ENCODE data around the gene CLPX.
"Not testable (repeated sequence)": the region's sequence is repeated elsewhere in the genome, so short reads cannot be mapped to it uniquely, and the experiment has no call there.

Gene CLPX

DNA sequence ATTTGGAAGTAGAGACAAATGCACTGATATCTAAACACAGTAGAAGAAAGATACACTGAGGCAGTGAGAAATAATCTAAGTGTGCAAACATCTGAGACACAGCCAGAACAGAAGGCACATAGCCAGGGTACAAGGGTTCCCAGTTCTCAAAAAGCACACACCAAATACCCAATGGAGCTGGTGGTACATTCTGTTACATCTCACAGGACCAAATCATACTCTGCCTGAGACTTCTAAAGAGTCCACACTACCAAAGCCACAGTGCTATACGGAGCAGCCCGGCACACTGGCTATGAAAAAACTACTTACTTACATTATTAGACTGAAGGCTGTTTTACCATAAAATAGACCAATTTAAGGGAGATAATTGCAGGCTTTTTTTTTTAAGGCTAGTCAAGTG, 19.3 kb downstream of the CLPX start:
- no peak for DNase-seq

DNA sequence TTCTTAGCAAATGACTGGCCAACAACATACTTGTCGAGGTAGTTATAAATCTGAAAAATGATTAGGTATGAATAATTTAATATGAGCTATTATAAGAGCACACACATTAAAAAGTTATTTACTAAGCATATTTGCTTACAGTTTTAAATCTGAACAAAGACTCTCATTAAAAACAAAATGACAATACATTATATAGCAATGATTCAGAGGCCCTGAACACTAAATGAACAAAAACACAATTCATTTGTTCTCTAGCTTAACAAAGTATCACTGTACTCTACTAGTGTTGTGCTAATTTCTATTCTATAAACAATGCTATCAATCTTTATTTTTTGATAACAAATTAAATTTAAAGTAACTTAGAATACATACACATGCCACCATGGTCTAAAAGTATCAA, 21.0 kb downstream of the CLPX start:
- DNase-seq, result no peak

DNA sequence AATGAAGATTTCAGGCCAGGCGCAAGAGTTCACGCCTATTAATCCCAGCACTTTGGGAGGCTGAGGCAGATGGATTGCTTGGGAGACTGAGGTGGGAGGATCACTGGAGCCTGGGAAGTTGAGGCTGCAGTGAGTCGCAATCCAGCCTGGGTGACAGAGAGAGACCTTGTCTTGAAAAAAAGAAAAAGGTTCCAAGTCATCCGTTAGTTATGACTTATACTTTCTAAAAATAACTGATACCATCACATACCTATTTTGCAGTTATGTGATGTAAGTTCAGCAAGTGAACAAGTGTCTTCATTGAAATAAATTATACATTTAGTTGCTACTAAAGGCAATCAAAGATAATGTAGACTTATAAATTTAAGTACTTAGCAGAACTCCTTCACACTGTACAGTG, 22.1 kb downstream of the CLPX start:
- no peak for DNase-seq

DNA sequence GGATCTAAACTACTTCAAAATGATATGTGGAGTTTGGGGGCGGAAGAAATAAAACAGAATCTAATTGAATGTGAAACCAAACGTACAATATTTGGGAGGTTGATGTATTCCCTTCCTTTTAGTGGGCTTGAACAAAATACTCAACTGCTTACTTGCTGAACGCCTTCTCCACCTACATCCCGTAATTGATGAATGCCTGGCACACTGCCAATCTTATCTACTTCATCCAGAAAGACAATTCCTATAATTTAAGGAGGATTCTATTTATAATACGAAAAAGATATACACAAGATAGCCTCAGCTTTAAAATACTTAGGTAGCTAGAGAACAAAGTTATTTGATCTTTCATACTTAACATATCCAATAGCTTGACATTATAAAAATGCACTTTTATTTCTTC, 28.4 kb downstream of the CLPX start:
- DNase-seq, result no peak

DNA sequence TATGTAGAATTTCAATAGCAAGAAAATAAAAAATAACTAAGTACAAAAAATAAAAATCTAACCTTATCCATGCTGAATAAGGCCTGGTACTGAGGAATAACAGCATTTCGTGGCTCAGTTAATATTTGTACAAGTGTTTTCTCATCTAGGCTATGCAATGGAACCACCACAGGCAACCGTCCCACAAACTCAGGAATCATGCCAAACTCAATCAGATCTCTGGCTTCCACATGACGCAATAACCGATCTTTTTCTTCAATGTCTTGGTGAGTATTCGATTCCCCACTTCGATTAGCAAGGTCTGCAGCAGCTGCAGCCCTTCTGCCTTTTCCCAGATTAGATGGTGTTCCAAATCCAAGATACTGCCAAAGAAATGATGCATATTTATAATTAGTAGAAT, 30.4 kb downstream of the CLPX start:
- no peak for DNase-seq

DNA sequence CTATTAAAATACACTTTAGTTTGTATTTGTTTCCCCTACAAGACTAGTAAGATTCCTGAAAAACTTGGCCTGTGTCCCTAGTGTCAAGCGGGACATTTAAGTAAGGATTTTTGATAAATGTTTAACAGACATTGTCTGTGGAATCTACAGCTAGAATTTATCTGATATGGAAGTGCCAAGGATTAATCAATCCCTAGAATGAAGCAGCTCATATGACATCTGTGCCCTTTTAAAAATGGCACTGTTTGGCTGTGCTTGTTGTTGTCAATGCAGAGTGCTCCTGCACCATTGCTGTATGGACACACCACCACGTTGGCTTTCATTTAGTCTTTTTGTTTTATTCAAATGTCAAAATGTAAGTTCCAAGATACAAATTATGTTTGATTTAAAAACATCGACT, 37.2 kb downstream of the CLPX start:
- no peak for DNase-seq

DNA sequence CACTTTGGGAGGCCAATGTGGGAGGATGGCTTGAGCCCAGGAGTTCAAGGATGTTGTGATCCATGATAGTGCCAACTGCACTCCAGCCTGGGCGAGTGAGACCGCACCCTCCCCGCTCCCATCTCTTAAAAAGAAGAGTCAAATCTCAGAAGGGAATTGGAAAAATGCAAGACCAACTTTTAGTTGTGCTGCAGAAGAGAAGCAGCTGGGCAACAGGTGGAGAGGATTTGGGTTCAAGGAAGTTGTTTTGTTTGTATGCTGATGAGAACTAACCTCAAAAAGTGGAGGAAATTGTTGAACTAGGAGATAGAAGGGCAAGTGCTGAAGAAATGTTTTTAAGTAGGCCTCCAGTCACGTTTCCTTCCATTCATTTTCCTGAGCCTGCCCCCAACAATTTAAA, 38.7 kb downstream of the CLPX start:
- no peak for DNase-seq

DNA sequence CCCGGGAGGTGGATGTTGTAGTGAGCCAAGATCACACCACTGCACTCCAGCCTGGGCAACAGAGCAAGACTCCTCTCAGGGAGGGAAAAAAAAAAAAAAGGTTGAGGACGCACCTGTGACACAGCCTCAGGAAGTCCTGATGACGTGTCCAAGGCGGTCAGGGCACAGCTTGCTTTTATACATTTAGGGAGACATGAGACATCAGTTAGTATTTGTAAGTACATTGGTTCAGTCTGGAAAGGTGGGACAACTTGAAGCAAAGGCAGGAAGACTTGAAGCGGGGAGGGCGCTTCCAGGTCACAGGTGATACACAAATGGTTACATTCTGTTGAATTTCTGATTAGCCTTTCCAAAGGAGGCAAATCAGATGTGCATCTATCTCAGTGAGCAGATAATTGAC, 46.5 kb downstream of the CLPX start:
- not testable (repeated sequence) for DNase-seq

DNA sequence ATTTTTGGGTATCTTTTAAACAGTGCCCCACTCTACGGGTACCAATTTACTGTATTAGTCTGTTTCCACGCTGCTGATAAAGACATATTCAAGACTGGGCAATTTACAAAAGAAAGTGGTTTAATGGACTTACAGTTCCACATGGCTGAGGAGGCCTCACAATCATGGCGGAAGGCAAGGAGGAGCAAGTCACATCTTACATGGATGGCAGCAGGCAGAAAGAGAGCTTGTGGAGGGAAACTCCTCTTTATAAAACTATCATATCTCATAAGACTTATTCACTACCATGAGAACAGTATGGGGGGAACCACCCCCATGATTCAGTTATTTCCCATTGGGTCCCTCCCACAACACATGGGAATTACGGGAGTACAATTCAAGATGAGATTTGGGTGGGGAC, 47.2 kb downstream of the CLPX start:
- not testable (repeated sequence) for DNase-seq

DNA sequence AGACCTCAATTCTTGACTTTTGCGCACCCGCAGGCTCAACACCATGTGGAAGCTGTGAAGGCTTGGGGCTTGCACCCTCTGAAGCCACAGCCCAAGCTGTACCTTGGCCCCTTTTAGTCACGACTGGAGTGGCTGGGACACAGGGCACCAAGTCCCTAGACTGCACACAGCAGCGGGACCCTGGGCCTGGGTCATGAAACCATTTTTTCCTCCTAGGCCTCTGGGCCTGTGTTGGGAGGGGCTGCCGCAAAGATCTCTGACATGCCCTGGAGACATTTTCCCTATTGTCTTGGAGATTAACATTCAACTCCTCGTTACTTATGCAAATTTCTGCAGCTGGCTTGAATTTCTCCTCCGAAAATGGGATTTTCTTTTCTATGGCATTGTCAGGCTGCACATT, 48.1 kb downstream of the CLPX start:
- DNase-seq, result not testable (repeated sequence)

DNA sequence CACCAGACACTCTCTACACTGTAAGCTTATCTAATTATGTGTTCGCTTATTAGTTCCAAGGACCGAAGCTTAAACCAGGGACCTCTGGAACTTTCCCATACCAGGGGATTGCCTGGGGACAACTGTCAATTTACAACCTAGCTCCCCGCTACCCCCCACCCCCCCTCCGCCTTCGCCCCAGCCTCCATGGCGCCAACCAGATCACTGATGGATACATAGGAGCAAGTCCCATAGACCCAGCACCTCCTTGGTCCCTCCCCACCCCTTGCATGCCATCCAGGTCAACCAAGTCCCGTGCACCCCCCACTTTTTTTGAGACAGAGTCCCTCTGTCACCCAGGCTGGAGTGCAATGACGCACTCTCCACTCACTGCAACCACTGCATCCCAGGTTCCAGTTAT, 50.6 kb downstream of the CLPX start:
- no peak for DNase-seq

DNA sequence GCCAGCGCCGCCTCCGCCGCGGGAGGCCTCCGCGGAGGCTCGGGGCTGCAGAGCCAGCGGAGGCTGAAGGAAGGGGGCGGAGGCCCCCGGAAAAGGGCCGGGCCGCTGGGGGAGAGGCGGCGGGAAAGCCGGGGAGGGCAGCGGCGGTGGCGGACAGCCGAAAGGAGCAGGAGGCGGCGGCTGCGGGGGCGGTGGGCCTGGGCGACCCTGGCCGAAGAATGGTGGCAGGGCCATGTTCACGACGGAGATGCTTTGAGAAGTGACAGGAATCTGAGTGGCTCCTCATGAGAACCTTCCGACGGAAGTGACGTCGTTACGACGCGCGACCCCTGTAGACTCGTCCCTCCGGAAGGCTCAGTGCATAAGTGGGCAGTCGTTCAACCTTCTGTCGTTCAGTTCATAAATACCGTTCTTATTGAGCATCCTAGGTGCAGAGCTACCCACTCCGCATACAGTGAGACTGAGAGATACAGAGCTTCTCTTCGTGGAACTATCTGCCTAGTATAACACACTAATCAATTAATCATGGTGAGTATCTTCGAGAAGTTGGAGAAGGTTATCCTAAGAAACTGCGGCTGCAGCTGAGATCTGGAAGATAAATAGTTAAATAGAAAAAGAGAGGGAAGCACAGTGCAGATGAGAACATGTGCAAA, 51.5 kb downstream of the CLPX start, which contains the start of gene PDCD7:
TSS of gene PDCD7 (minus strand) at position 261 of the 653 bp plus-strand sequence. CDS start at position 234, 27 bp downstream.
- DNase-seq, result peak; percentile 82 to 88

DNA sequence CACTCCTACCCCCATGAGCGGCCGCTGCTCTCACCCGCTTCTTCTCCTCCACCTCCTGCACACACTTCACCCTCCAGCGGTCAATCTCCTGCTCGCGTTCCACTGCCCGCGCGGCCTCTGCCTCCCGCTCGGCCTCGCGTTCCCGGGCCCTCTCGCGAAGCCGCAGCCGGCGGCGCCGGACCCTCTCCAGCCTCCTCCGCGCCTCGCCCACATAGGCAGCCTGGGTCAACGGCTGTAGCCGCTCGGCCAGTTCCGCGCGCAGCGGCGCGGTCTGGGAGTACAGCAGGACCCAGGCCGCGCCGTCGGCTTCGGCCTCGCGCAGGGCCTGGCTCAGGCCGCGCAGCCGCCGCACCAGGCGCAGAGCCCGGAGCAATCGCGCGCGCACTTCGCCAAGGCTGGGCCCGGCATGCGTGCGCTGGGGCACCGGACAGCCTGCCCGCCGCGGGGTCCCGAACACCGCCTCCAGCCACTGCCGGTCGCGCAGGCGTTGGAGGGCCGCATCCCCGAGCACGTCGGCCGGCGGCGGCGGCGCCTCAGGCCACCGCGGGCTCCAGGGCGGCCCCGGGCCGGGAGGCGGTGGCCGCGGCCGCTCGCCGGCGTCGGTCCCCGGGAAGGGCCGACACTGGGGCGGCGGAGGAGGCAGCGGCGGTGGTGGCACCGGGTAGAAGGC, 52.1 kb downstream of the CLPX start:
- peak; percentile 43 to 56 for DNase-seq

DNA sequence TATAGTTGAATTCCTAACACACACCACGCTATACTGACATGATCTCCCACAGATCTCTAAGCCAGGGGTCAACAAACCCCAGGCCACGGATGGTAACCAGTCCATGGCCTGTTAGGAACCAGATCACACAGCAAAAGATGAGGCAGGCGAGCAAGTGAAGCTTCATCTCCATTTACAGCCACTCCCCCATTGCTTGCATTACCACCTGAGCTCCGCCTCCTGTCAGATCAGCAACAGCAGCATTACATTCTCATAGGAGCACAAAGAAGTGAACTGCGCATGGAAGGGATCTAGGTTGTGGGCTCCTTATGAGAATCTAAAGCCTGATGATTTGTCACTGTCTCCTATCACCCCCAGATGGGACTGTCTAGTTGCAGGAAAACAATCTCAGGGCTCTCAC, 54.2 kb downstream of the CLPX start:
- DNase-seq, result no peak

DNA sequence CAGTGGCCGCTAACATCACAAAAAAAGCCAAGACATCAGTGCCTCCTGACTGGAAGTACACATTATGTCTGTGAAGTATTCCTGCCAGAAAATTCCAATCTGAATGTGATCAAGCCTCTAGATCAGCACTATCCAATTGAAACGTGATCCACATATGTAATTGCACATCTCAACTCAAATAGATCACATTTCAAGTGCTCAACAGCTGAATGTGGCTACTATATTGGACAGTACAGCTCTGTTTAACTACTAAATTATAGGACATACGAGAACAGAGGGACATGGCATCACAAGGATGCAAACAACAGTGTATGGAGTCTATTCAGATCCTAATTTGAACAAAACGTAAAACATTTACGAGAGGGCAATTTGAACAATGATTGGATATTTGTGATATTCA, 69.6 kb downstream of the CLPX start:
- DNase-seq, result no peak

DNA sequence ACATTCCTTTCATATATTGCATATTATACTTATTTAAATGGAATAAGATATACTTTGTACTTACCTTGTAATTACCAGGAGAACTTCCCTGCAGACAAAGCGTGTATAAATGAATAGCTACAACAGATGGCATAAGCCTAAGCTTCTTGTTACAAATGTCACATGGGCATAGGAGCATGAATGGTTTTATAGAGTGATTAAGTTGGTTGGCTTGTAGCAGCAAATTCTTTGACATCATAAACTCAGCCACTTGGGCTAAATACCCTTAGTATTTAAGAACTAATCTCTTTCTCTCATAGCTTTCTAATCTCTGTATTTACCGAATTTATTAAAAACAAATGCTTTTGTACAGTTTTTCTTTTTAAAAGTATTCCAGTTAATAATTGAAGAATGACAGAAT, 70.1 kb downstream of the CLPX start, which contains the start of gene UBAP1L:
TSS of gene UBAP1L (minus strand) at position 115 of the 400 bp plus-strand sequence. CDS start 8,985 bp downstream, outside the sequence.
- DNase-seq, result no peak

DNA sequence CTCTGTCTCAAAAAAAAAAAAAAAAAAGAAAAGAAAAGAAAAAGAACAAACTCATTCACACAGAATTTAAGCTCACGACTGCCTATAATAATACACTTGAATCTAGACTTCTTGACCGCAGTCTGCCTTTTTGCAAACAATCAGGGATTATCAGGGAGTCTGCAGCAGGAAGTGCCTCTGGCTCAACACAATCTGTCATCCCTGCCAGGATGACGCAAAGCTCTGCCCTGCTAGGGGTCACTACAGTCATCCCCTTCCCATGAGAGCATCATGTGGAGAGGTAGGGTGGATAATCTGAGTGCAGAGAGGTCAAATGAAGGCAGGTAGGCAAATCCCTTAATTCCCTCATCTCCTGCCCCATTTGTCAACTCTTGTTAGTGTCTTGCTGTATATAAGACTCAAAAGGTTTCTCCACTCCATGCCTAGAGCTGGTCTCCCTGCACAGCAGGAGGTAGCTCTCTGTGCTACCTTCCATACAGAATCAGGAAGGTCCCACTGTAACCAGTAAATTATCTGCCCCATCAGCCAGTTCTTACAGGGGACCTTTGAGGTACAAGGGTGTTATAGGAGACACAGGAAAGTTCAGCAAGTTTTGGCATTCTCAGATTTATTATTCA, 74.4 kb downstream of the CLPX start:
- DNase-seq, result no peak

DNA sequence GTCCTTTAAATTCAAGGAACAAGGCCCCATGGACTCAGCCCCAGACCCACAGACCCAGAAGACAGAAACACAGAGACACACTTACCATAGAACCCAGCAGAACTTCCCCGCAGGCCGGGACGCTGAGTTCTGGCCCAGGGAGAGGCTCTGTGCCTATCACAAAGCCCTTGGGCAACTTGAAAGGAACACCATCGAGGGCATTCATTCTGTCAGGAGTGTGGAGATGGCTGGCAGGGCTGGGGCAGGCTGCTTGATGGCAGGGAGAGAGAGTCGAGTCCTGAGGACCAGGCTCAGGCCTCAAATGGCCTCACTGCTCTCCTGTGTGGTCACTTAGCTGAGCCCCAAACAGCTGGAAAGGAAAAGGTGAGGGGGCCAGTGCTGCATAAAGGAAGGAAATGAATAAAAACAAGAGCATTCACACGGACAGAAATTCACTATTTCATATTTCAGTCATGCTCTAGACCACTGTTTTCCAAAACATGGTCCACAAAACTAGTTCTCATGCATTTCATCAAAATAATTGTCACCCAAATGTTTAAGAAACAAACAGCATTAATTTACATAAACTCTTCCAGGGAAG, 79.0 kb downstream of the CLPX start:
- no peak for DNase-seq

DNA sequence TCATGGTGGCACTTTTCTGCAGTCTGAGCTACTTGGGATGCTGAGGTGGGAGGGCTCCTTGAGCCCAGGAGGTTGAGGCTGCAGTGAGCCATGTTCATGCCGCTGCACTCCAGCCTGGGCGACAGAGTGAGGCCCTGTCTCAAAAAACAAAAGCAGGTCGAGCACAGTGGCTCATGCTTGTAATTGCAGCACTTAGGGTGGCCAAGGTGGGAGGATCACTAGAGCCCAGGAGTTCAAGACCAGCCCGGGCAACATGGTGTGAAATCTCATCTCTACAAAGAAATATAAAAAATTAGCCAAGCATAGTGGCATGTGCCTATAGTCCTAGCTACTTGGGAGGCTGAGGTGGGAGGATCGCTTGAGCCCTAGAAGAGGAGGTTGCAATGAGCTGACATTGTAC, 80.1 kb downstream of the CLPX start:
- no peak for DNase-seq

DNA sequence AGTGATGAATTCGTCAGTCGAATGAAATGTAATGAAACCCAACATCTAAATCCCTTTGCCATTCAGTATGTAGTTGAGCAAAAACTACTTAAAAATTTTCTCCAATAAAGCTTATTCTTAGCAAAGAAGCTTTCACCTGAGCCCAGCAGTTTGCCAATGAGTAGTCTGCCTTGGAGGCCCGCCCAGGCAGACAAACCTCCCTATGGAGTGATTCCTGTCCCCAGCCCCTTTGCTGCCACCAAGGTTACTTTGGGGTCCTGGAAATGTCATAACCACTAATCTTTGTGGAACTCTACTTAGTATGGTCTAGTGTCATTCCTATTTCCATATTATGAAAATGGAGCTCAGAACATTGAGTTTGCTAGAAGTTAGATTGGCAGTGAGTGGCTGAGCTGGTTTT, 82.2 kb downstream of the CLPX start:
- no peak for DNase-seq

DNA sequence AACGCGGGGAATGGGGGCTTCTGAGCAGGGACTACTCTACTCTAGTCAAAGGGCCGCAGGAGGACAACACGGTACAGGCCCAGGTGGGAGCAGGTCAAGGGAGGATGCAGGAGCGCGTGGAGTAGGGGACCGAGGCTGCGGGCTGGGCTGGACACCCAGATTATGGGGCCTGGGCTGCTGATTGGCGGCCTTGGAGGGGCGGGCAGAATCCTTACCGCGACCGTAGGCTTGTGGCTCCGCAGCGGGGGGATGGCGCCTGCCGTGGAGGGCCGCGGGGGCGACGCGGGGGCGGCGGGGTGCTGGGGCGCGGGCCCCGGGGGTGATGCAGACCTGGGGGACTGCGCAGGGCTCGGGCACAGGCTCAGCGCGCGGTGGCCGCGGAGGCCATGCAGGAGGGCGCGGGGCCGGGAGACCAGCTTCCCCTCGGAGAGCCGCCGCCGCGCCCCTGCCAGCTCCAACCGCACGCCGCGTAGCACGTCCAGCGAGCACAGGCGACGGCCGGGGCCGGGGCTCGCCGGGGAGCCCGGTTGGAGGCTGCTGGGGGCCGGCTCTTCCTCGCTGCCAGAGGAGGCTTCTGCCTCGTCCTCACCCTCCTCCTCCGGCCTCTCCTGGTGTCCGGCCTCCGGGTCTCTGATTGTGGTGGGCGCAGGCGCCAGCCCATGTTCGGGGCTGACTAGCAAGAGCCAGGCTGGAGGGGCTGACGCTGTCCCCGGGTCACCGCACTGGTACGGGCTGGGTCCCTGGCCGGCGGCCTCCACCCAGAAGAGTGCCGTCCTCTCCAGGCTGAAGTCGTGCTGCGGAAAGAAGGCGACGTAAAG, 83.0 kb downstream of the CLPX start:
- no peak for DNase-seq

DNA sequence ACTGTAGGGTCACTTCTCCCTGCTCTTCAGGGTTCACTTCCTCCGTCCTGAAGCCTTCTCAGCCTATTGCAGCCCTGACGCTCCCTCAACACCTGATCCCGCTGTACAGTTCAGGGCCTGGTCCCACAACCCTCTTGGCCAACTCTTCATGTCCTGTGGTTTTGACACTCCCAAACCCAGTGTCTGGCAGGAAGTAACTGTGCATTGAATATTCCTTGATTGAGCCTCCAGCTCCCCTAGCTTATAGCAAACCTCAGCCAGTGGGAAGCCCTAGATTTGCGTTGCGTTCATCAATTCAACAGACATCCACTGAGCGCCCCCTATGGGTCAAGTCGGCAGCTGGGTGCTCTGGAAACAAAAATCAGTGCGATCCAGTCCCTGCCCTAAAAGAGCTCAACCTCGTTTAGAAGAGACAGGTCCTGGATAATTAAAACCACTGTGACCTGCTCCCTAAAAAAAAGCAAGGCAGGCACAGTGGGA, 83.7 kb downstream of the CLPX start:
- DNase-seq, result peak; percentile 74 to 76

DNA sequence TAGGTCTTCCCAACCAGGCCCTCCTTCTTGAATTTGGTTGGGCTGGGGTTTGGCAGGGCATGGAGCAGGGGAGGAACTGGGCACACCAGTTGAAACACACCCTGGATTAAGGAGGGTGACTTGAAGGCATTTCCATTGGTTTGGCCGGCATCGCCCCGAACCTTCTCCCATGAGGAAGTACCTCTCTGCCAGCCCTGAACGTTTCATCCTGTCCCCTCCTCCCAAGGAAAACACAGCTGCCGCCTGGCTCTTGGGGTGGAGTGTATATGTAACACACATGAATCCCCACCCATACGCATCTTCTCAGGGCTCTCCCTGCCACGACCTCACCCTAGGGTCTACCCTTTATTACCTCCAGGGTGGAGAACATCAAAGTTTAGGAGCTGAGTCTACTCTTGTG, 84.7 kb downstream of the CLPX start:
- DNase-seq, result no peak
